Fibroblast of peridontal ligament (primary cell): ENCODE data around the gene NOVA2.
A peak's percentile ranks its signal among the peaks of the same experiment; 100 is the strongest.

Experiments
- DNase-seq: peaks from one replicate; pipeline ENCODE4 v3.0.0-alpha.2; 2010; ENCODE audit errors: extremely low read depth

The NOVA2 gene

GRCh38 chr19:45924891-45925447, 48.7 kb downstream of the NOVA2 start:
- no peak for DNase-seq

GRCh38 chr19:45922281-45922680, 51.4 kb downstream of the NOVA2 start:
- no peak for DNase-seq

GRCh38 chr19:45920458-45920857, 53.2 kb downstream of the NOVA2 start:
- DNase-seq = no peak

- DNase-seq = no peak
Measured at GRCh38 chr19:45919678-45920077, 54.0 kb downstream of the NOVA2 start.

GRCh38 chr19:45918721-45919120, 54.9 kb downstream of the NOVA2 start:
- DNase-seq = no peak

GRCh38 chr19:45917421-45918091, 56.1 kb downstream of the NOVA2 start:
- DNase-seq = no peak

- DNase-seq = no peak
Measured at GRCh38 chr19:45913874-45914830, 59.5 kb downstream of the NOVA2 start, which contains the start of gene NANOS2. NANOS2 (minus strand) TSS chr19:45914778; CDS start chr19:45914693, 85 bp downstream.

GRCh38 chr19:45911291-45911690, 62.4 kb downstream of the NOVA2 start:
- DNase-seq = no peak

- no peak for DNase-seq
Measured at GRCh38 chr19:45908956-45909355, 64.7 kb downstream of the NOVA2 start.

GRCh38 chr19:45906221-45906620, 67.4 kb downstream of the NOVA2 start:
- DNase-seq = no peak

- DNase-seq = no peak
Measured at GRCh38 chr19:45905011-45905410, 68.7 kb downstream of the NOVA2 start.

- peak; percentile 96 for DNase-seq
Measured at GRCh38 chr19:45902651-45903625, 70.7 kb downstream of the NOVA2 start.

- no peak for DNase-seq
Measured at GRCh38 chr19:45901912-45902650, 71.6 kb downstream of the NOVA2 start, which contains the start of gene MYPOP. MYPOP (minus strand) TSS chr19:45902613; CDS start chr19:45901773, 840 bp downstream.

- DNase-seq = peak; percentile 27
Measured at GRCh38 chr19:45901432-45901911, 72.2 kb downstream of the NOVA2 start.

GRCh38 chr19:45900738-45901431, 72.8 kb downstream of the NOVA2 start:
- no peak for DNase-seq

- DNase-seq = no peak
Measured at GRCh38 chr19:45899919-45900589, 73.6 kb downstream of the NOVA2 start.

- DNase-seq = no peak
Measured at GRCh38 chr19:45899253-45899652, 74.4 kb downstream of the NOVA2 start.

- DNase-seq = no peak
Measured at GRCh38 chr19:45897261-45897812, 76.3 kb downstream of the NOVA2 start.
